HG03460 (cell line): Measurements from ENCODE around the gene THBD.

Experiments
- ATAC-seq: cut with Tn5 transposase; IDR thresholded peaks from one replicate; pipeline ENCODE4 v1.9.1; 2021; ENCODE audit not compliant: unreplicated experiment

The THBD gene

GRCh38 chr20:23049201-23050075, at the start of gene THBD:
TSS of gene THBD (minus strand) at chr20:23049672. CDS start at chr20:23049504, 168 bp downstream.
- ATAC-seq = no peak

GRCh38 chr20:23097636-23098580, 48.4 kb upstream of the THBD start:
- no peak for ATAC-seq

GRCh38 chr20:23096986-23097520, 47.6 kb upstream of the THBD start:
- ATAC-seq = no peak

- no peak for ATAC-seq
Measured at GRCh38 chr20:23096097-23096496, 46.6 kb upstream of the THBD start.

- ATAC-seq = no peak
Measured at GRCh38 chr20:23095499-23095898, 46.0 kb upstream of the THBD start.

- ATAC-seq = no peak
Measured at GRCh38 chr20:23094927-23095326, 45.5 kb upstream of the THBD start.

- ATAC-seq = no peak
Measured at GRCh38 chr20:23094213-23094896, 44.9 kb upstream of the THBD start.

- no peak for ATAC-seq
Measured at GRCh38 chr20:23093613-23094012, 44.1 kb upstream of the THBD start.

- ATAC-seq = no peak
Measured at GRCh38 chr20:23092861-23093495, 43.5 kb upstream of the THBD start.

- no peak for ATAC-seq
Measured at GRCh38 chr20:23092384-23092756, 42.9 kb upstream of the THBD start.

- no peak for ATAC-seq
Measured at GRCh38 chr20:23091721-23092383, 42.4 kb upstream of the THBD start.

- ATAC-seq = no peak
Measured at GRCh38 chr20:23090878-23091277, 41.4 kb upstream of the THBD start.

GRCh38 chr20:23090147-23090546, 40.7 kb upstream of the THBD start:
- ATAC-seq = no peak

GRCh38 chr20:23088866-23089265, 39.4 kb upstream of the THBD start:
- no peak for ATAC-seq

GRCh38 chr20:23087587-23088251, 38.2 kb upstream of the THBD start:
- ATAC-seq = no peak

- ATAC-seq = no peak
Measured at GRCh38 chr20:23086931-23087411, 37.5 kb upstream of the THBD start.

GRCh38 chr20:23086056-23086566, 36.6 kb upstream of the THBD start, which contains the start of gene CD93:
TSS of gene CD93 (minus strand) at chr20:23086324. CDS start at chr20:23086192, 132 bp downstream.
- ATAC-seq = no peak

GRCh38 chr20:23085436-23086055, 36.1 kb upstream of the THBD start:
- ATAC-seq = no peak
